ENCODE results near the gene PLEKHA1.

- TF ChIP-seq CTCF (IDR thresholded peaks at IDR 0.05), result no peak
- TF ChIP-seq POLR2A (IDR thresholded peaks at IDR 0.05), result no peak
Measured at GRCh38 chr10:122419876-122420623, 45.5 kb downstream of the PLEKHA1 start.
